ENCODE measurements around the gene CEP131.

Gene CEP131

GRCh38 chr17:81142301-81143199 lies 80.2 kb downstream of the CEP131 start:
- no peak overlapping the region for H3K4me3 ChIP-seq (ENCODE audit: low read depth, low read length)
- ChIA-PET CTCF (interaction anchor here (0.6 to 3.6 kb wide), 35 partner anchors 9 to 1441 kb away, joined by 3 to 42 read pairs (median 4); partner anchors contain the start of genes CEP131, GAA, NDUFAF8 and TEPSIN), POLR2A (interaction anchor here (0.5 to 2.8 kb wide), 9 partner anchors 23 to 1125 kb away, joined by 3 to 9 read pairs (median 3); partner anchors contain the start of genes AATK, BAHCC1, CEP131 and NDUFAF8)
- H3K4me1 ChIP-seq (ENCODE audit: control insufficient read depth, insufficient read depth, low read length) = no peaks in the 10 kb centered on the region
- no peak overlapping the region for H3K27ac ChIP-seq (ENCODE audit: extremely low read depth, low read depth, low read length)
- no peaks in the 10 kb centered on the region for H3K36me3 ChIP-seq (ENCODE audit: control insufficient read depth in 2 of 2, insufficient read depth in 1 of 2, low read length in 2 of 2)
- H3K9me3 ChIP-seq (ENCODE audit: control insufficient read depth, insufficient read depth, low read depth, low read length) = no peaks in the 10 kb centered on the region
- 0 out of 2 replicates have a peak, but pooled peaks have one; percentile 61 for TF ChIP-seq GLIS2 (tag by site-specific recombination; IDR thresholded peaks at IDR 0.05)
- TF ChIP-seq ZBTB17 (tag by site-specific recombination; IDR thresholded peaks at IDR 0.05) = peak; percentile 17; the same call in 1 of the 2 replicates
- peak; percentile 26; the same call in 1 of the 2 replicates for TF ChIP-seq ZSCAN30 (tag by site-specific recombination; IDR thresholded peaks at IDR 0.05)
- 0 out of 2 replicates have a peak, but pooled peaks have one; percentile 28 for TF ChIP-seq ZNF341 (tag by site-specific recombination; IDR thresholded peaks at IDR 0.05; ENCODE audit: low read depth)
- no peak for TF ChIP-seq ZFP69B (tag by site-specific recombination; IDR thresholded peaks at IDR 0.05)
- no peak; the same call in 1 of the 2 replicates for TF ChIP-seq ZIC2 (tag by site-specific recombination; IDR thresholded peaks at IDR 0.05)
- TF ChIP-seq PRDM10 (tag by site-specific recombination; IDR thresholded peaks at IDR 0.05) = peak; percentile 93
- TF ChIP-seq ZBTB6 (tag by site-specific recombination; IDR thresholded peaks at IDR 0.05) = peak; percentile 71
- TF ChIP-seq SP3 (tag by site-specific recombination; IDR thresholded peaks at IDR 0.05) = peak; percentile 63
- no peak for TF ChIP-seq ZNF140 (tag by site-specific recombination; IDR thresholded peaks at IDR 0.05)
- TF ChIP-seq ZNF654 (tag by site-specific recombination; IDR thresholded peaks at IDR 0.05; ENCODE audit: low read depth) = peak; percentile 53
- peak; percentile 15 for TF ChIP-seq EGR2 (tag by site-specific recombination; IDR thresholded peaks at IDR 0.05; ENCODE audit: low read depth)
- no peak for TF ChIP-seq YY2 (tag by site-specific recombination; IDR thresholded peaks at IDR 0.05)
- 0 out of 2 replicates have a peak, but pooled peaks have one; percentile 26 for TF ChIP-seq IKZF3 (tag by site-specific recombination; IDR thresholded peaks at IDR 0.05)
- TF ChIP-seq ZNF585B (tag by site-specific recombination; IDR thresholded peaks at IDR 0.05) = 0 out of 2 replicates have a peak, but pooled peaks have one; percentile 14
- TF ChIP-seq SP7 (tag by site-specific recombination; IDR thresholded peaks at IDR 0.05) = 0 out of 2 replicates have a peak, but pooled peaks have one; percentile 26
- no peak for TF ChIP-seq ZNF423 (tag by site-specific recombination; IDR thresholded peaks at IDR 0.05)
- peak; percentile 76 for TF ChIP-seq GLIS1 (tag by site-specific recombination; IDR thresholded peaks at IDR 0.05)
- TF ChIP-seq YY1 (tag by site-specific recombination; IDR thresholded peaks at IDR 0.05) = no peak
- no peak for TF ChIP-seq ZNF843 (tag by site-specific recombination; IDR thresholded peaks at IDR 0.05)
- 0 out of 2 replicates have a peak, but pooled peaks have one; percentile 17 for TF ChIP-seq ZNF664 (tag by site-specific recombination; IDR thresholded peaks at IDR 0.05)
- peak; percentile 75 for TF ChIP-seq KLF1 (tag by site-specific recombination; IDR thresholded peaks at IDR 0.05)
- TF ChIP-seq GLI2 (tag by site-specific recombination; IDR thresholded peaks at IDR 0.05; ENCODE audit: borderline replicate concordance, low read depth) = no peak
- no peak for TF ChIP-seq ZNF600 (tag by site-specific recombination; IDR thresholded peaks at IDR 0.05)
- TF ChIP-seq PATZ1 (tag by site-specific recombination; IDR thresholded peaks at IDR 0.05) = peak; percentile 74; the same call in 1 of the 2 replicates
- TF ChIP-seq ZNF366 (tag by site-specific recombination; conservative IDR thresholded peaks at IDR 0.05) = peak; percentile 57; the same call in 1 of the 2 replicates
- peak; percentile 86 for TF ChIP-seq CTCF (tag by site-specific recombination; IDR thresholded peaks at IDR 0.05)
- TF ChIP-seq ZNF76 (tag by site-specific recombination; IDR thresholded peaks at IDR 0.05; ENCODE audit: borderline replicate concordance, low read depth) = peak; percentile 59; the same call in 1 of the 2 replicates
- no peak for TF ChIP-seq ZNF239 (tag by site-specific recombination; IDR thresholded peaks at IDR 0.05)
